HepG2 (cell line): Measurements from ENCODE around the gene CCDC8. TPM values are rescaled to one million over a fixed set of nuclear protein-coding genes. Genes with fewer than 3 reads are reported as not detected.

ENCODE experiments used
- ATF6 ChIP-seq: sonication (generic); formaldehyde crosslinking; conservative IDR thresholded peaks from 2 replicates; pipeline ENCODE4 v1.4.0; 2020; ENCODE audit warnings: missing genetic modification reagents
- CCDC6 ChIP-seq: sonication (generic); formaldehyde crosslinking; IDR thresholded peaks from 2 replicates; pipeline ENCODE4 v1.8.1; 2022; ENCODE audit warnings: mild to moderate bottlenecking, missing genetic modification reagents, moderate library complexity
- DZIP1 ChIP-seq: sonication (generic); formaldehyde crosslinking; IDR thresholded peaks from 2 replicates; pipeline ENCODE4 v1.5.0; 2020; ENCODE audit warnings: mild to moderate bottlenecking, missing genetic modification reagents
- GPN1 ChIP-seq: sonication (generic); formaldehyde crosslinking; IDR thresholded peaks from 2 replicates; pipeline ENCODE4 v1.5.1; 2020; ENCODE audit warnings: missing genetic modification reagents, borderline replicate concordance
- HDAC1 ChIP-seq: sonication (generic); formaldehyde crosslinking; IDR thresholded peaks from 2 replicates; pipeline ENCODE4 v1.5.1; 2020; ENCODE audit warnings: mild to moderate bottlenecking, missing genetic modification reagents
- HNRNPUL1 ChIP-seq: fragments of 200-400 bp; formaldehyde crosslinking; IDR thresholded peaks from 2 replicates; pipeline ENCODE4 v1.6.1; 2017; ENCODE audit warnings: low read depth, mild to moderate bottlenecking, low read length, moderate library complexity
- RARA ChIP-seq: IDR thresholded peaks from 2 replicates; pipeline ENCODE4 v1.6.1; 2016; ENCODE audit warnings: missing genetic modification reagents, missing compliant biosample characterization
- ZBTB43 ChIP-seq: sonication (generic); formaldehyde crosslinking; conservative IDR thresholded peaks from 2 replicates; pipeline ENCODE4 v1.4.0; 2020; ENCODE audit warnings: missing genetic modification reagents
- ZBTB7A ChIP-seq: sonication (generic); formaldehyde crosslinking; IDR thresholded peaks from 2 replicates; pipeline ENCODE4 v1.8.0; 2022; ENCODE audit warnings: mild to moderate bottlenecking, missing genetic modification reagents
- ZFP62 ChIP-seq: sonication (generic); formaldehyde crosslinking; IDR thresholded peaks from 2 replicates; pipeline ENCODE4 v1.4.0; 2020; ENCODE audit warnings: missing genetic modification reagents
- ZNF121 ChIP-seq: sonication (generic); formaldehyde crosslinking; IDR thresholded peaks from 2 replicates; pipeline ENCODE4 v1.5.0; 2020; ENCODE audit warnings: mild to moderate bottlenecking, missing genetic modification reagents
- ZNF441 ChIP-seq: sonication (generic); formaldehyde crosslinking; IDR thresholded peaks from 2 replicates; pipeline ENCODE4 v1.7.0; 2021; ENCODE audit warnings: missing genetic modification reagents, borderline replicate concordance
- ZNF557 ChIP-seq: sonication (generic); formaldehyde crosslinking; IDR thresholded peaks from 2 replicates; pipeline ENCODE4 v1.4.0; 2020; ENCODE audit warnings: missing genetic modification reagents
- ZNF562 ChIP-seq: sonication (generic); formaldehyde crosslinking; IDR thresholded peaks from 2 replicates; pipeline ENCODE4 v1.8.0; 2022; ENCODE audit warnings: missing genetic modification reagents, borderline replicate concordance
- ZSCAN20 ChIP-seq: sonication (generic); formaldehyde crosslinking; IDR thresholded peaks from 2 replicates; pipeline ENCODE4 v1.4.0; 2020; ENCODE audit warnings: missing genetic modification reagents, mild to moderate bottlenecking, borderline replicate concordance
- polyA plus RNA-seq, 8 experiments: library from polyadenylated mRNA; depleted of rRNA in 3 of 8; stranded (reverse) in 7 of 8; unstranded in 1 of 8; fragments of >200 nt; fragmentation: Illumina TruSeq in 4 of 8; extraction: Trizol in 4 of 8; gene quantifications; 2 replicates each; pipeline versions ENCODE4 v1.2.1 to v1.2.3, GENCODE V29; 2011 to 2016; ENCODE audit warnings: low read depth in 4 of 8, missing spikeins in 1 of 8, mixed read lengths in 1 of 8; ENCODE audit not compliant: insufficient read depth in 1 of 8
- total RNA-seq, 5 experiments: library from RNA; depleted of rRNA; stranded (reverse); fragments of >200 nt; fragmentation: Illumina TruSeq; extraction: Trizol; gene quantifications; 2 replicates each; pipeline ENCODE4 v1.2.3, GENCODE V29; 2016; ENCODE audit warnings: low read depth in 1 of 5
- TF ChIP-seq, protein P1 (sequence below): sonication (generic); formaldehyde crosslinking; IDR thresholded peaks from 2 replicates; pipeline ENCODE4 v1.9.0; 2021; ENCODE audit warnings: missing genetic modification reagents, borderline replicate concordance
- TF ChIP-seq, protein P2 (sequence below): sonication (generic); formaldehyde crosslinking; conservative IDR thresholded peaks from 2 replicates; pipeline ENCODE4 v1.8.0; 2022; ENCODE audit warnings: mild to moderate bottlenecking, moderate library complexity, missing genetic modification reagents

Gene CCDC8
- total and polyA plus RNA-seq, 2 of the 13 experiments (the other 11 are each of a cell fraction or from before 2014, with no cell fraction given): 0.04 TPM; not detected in 1

DNA sequence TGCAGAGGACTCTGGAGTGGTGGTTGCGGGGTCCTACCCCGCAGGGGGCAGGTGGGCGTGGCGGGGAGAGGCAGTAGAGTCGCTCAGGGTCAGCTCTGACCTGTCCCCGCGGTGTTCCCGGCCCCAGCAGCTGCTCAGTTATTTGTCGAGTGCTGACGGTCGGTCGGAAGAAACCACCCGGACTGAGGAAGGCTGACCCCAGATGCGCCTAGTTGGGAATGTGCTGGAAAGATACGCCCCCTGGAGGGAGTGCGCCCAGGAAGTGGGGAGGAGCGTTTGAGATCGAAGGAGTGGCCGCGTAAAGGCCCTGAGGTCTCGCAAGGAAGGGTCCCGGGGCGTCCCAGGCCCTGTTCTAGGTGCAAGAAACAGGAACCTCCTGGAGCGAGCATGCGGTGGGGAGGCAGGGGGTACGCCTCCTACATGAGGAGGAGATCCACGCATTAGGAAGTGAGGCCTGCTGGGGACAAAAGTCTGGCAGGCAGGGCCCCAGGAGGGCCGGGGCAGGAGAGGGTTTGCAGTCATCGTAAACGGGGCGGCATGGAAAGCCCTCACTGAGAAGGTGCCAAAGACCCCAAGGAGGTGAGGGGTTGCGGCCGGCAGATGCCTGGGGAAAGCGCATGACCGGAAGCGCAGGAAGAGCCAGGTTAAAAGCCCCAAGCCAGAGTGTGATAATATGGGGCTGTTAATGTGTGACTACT is 9.2 kb downstream of the CCDC8 start (continued):
- 0 out of 2 replicates have a peak, but pooled peaks have one; percentile 54 for TF ChIP-seq ATF6 (CRISPR knock-in tag)
- TF ChIP-seq ZNF121: 0 out of 2 replicates have a peak, but pooled peaks have one; percentile 17
- TF ChIP-seq, protein P1, sequence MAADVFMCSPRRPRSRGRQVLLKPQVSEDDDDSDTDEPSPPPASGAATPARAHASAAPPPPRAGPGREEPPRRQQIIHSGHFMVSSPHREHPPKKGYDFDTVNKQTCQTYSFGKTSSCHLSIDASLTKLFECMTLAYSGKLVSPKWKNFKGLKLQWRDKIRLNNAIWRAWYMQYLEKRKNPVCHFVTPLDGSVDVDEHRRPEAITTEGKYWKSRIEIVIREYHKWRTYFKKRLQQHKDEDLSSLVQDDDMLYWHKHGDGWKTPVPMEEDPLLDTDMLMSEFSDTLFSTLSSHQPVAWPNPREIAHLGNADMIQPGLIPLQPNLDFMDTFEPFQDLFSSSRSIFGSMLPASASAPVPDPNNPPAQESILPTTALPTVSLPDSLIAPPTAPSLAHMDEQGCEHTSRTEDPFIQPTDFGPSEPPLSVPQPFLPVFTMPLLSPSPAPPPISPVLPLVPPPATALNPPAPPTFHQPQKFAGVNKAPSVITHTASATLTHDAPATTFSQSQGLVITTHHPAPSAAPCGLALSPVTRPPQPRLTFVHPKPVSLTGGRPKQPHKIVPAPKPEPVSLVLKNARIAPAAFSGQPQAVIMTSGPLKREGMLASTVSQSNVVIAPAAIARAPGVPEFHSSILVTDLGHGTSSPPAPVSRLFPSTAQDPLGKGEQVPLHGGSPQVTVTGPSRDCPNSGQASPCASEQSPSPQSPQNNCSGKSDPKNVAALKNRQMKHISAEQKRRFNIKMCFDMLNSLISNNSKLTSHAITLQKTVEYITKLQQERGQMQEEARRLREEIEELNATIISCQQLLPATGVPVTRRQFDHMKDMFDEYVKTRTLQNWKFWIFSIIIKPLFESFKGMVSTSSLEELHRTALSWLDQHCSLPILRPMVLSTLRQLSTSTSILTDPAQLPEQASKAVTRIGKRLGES (CRISPR knock-in tag): no peak
- TF ChIP-seq GPN1 (CRISPR knock-in tag): no peak
- TF ChIP-seq ZBTB43 (CRISPR knock-in tag): 0 out of 2 replicates have a peak, but pooled peaks have one; percentile 23
- peak; percentile 27; the same call in 1 of the 2 replicates for TF ChIP-seq ZSCAN20 (CRISPR knock-in tag)
- 0 out of 2 replicates have a peak, but pooled peaks have one; percentile 18 for TF ChIP-seq RARA (CRISPR knock-in tag)
- TF ChIP-seq ZFP62 (CRISPR knock-in tag): no peak
- peak; percentile 85 for TF ChIP-seq HDAC1
- peak; percentile 46; the same call in 1 of the 2 replicates for TF ChIP-seq CCDC6 (CRISPR knock-in tag)
- peak; percentile 27; the same call in 1 of the 2 replicates for TF ChIP-seq ZBTB7A
- 0 out of 2 replicates have a peak, but pooled peaks have one; percentile 21 for TF ChIP-seq HNRNPUL1
- peak; percentile 34; the same call in 1 of the 2 replicates for TF ChIP-seq DZIP1
- no peak for TF ChIP-seq ZNF562 (CRISPR knock-in tag)
- TF ChIP-seq, protein P2, sequence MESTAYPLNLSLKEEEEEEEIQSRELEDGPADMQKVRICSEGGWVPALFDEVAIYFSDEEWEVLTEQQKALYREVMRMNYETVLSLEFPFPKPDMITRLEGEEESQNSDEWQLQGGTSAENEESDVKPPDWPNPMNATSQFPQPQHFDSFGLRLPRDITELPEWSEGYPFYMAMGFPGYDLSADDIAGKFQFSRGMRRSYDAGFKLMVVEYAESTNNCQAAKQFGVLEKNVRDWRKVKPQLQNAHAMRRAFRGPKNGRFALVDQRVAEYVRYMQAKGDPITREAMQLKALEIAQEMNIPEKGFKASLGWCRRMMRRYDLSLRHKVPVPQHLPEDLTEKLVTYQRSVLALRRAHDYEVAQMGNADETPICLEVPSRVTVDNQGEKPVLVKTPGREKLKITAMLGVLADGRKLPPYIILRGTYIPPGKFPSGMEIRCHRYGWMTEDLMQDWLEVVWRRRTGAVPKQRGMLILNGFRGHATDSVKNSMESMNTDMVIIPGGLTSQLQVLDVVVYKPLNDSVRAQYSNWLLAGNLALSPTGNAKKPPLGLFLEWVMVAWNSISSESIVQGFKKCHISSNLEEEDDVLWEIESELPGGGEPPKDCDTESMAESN: peak; percentile 37; the same call in 1 of the 2 replicates
- TF ChIP-seq ZNF441 (CRISPR knock-in tag): 0 out of 2 replicates have a peak, but pooled peaks have one; percentile 38
- TF ChIP-seq ZNF557 (CRISPR knock-in tag): 0 out of 2 replicates have a peak, but pooled peaks have one; percentile 26
